Activated T-helper 1 cell treated with Interleukin-2 at 50 U/mL for 16 hours (primary cell): Measurements from ENCODE around the gene MRPL20.
"Not testable (repeated sequence)": the region's sequence is repeated elsewhere in the genome, so short reads cannot be mapped to it uniquely, and the experiment has no call there.

Experiments used
- DNase-seq: peaks from one replicate; pipeline ENCODE4 v3.0.0-alpha.2; 2020; ENCODE audit warnings: low read depth

MRPL20 gene

DNA sequence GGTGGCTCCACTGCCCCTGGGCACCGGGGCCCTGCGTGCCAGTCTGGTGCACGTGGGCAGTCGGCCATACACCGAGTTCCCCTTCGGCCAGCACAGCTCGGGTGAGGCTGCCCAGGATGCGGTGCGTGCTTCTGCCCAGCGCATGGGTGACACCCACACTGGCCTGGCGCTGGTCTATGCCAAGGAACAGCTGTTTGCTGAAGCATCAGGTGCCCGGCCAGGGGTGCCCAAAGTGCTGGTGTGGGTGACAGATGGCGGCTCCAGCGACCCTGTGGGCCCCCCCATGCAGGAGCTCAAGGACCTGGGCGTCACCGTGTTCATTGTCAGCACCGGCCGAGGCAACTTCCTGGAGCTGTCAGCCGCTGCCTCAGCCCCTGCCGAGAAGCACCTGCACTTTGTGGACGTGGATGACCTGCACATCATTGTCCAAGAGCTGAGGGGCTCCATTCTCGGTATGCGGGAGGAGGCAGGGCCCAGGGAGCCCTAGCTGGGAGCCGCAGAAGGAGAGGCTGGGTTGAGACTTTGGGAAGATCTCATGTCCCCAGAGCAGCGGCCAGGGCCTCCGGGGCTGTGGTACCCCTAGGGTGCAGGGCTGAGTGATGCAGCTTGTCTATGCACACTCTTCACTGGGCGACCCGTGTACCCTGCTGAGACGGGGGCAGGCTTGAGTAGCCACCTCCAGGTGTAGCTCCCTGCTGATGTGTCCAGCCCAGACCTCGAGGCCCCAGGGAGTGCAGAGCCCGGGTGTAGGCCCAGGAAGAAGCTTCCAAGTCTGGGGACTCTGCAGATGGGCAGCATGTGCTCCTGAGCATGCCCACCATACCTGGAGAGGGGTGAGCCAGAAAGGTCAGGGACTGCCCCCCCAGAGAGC is 30.2 kb upstream of the MRPL20 start:
- no peak for DNase-seq

DNA sequence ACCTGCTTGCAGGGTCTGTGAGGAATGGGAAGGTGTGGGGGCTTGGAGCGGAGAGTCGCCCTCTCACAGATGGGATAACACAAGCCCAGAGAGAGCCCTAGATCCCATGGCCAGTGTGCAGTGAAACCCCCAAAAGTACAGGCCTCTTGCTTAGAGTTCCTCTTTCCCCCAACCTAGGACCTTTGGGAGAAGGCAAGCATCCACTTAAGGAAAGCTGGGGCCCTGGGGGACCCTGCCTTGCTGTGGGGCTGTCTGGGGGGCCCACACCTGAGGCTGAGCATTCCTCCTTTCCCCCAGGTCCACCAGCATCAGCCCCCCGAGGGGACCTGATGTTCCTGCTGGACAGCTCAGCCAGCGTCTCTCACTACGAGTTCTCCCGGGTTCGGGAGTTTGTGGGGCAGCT is 29.5 kb upstream of the MRPL20 start:
- no peak for DNase-seq

DNA sequence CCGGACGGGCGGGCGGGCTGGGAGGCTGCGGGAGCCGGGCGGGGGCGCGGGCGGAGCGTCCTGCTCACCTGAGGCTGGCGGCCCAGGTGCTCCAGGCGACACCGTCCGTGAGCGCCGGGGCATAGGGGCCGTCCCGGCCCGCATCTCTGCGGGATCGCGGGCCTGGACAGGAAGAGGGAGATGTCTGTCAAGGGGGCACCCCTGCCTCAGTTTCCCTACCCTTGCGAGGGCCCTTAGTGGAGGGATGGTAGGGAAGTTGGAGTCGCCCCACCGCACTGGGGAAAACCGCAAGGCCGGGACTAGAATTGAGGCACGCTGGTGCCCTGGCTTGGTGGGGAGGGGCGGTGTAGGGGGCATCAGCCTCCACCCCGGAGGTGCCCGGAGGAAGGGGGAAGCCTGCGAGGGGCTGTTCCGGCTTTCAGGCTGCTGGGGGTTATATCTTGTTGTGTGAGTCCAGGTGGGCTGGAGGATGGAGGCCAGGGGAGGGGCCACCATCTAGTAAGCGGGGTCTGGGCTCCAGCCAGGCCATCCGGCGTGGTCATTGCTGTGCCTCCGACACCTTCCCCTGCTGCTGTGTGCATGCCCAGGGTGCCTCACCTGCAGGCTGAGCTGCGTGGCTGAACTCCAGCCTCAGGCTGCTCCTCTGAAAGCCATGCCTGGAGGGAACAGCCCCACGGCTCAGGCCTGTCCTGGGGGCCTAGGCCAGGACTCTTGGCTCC is 29.0 kb upstream of the MRPL20 start:
- no peak for DNase-seq

DNA sequence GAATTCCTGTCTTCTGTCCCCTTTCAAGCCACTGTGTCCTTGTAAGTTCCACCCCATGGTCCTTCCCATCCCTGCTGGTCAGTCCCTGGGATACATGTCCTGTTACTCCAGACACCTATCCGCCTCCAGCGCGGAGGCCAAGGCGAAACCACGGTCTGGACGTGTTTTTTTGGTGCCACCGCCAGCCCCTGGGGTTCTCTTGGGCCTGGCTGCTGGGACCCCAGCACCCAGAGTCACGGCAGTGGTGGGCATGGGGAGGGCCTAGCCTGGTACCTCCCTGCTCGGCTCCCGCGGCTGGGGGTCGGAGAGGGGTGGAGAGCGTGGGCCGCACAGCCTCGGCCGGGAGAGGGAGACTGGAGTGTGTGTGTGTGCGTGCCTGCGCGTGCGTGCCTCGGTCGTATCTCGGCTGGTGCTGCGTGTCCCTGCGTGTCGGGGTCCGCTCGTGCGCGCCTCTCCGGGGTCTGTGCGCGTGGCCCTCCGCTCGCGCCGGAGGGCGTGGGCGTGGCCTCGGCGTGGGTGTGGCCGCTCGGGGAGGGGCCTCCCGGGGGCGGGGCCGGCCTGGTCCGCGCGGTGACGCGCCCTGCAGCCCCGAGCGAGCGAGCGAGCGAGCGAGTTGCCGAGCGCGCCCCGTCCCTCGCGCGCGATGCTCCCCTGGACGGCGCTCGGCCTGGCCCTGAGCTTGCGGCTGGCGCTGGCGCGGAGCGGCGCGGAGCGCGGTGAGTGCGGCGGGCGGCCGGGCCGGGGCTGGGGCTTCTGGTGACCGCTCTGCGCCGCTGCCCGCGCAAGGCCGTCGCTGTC is 28.2 kb upstream of the MRPL20 start, which contains the start of gene VWA1:
TSS of gene VWA1 (plus strand) at position 585 of the 798 bp plus-strand sequence. CDS start at position 644, 59 bp downstream.
- DNase-seq = peak; percentile 28

DNA sequence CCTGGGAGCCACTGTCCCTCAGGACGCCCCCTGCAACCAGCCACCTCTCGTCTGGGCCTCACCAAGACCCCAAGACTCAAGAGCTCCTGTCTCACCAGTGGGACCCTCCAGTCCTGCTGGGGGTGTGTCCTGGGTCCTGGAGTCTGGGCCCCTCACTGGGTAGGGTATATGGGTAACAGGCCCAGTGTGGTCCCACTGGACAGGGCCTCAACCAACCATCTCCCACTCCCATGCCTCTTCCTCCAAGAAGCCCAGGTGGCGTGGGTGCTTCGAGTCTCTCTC is 27.7 kb upstream of the MRPL20 start:
- DNase-seq = no peak

DNA sequence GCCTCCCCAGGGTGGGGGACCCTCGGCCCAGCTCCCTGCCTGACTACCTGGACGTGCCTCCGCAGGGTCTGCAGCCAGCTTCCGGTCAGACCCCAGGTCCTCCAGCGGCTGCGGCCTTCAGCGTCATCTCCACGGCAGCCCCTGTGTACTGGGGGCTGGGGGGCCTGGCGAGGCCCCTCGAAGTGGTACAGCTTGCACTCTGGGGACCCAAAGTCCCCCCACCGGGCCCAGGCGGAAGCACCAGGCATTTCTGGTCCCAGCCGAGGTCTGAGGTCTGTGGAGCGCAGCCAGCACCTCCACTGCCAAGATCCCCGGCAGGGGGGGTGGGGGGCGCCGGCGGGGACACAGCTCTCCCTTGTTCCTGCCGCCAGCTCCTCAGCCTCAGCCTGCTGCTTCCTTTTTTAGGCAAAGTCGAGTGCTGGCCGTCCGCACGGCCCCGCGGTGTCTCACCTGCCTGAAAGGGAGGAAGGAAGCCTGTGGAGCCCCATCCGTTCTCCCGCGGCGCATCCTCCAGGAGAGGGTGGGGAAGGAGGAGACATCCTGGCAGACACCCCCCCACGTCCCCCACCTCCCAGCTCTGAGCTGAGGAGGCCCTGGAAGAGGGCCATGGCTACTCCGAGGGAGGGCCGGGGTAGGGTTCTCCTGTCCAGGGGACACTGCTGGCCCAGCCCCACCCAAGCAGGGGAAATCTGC is 27.2 kb upstream of the MRPL20 start:
- no peak for DNase-seq

DNA sequence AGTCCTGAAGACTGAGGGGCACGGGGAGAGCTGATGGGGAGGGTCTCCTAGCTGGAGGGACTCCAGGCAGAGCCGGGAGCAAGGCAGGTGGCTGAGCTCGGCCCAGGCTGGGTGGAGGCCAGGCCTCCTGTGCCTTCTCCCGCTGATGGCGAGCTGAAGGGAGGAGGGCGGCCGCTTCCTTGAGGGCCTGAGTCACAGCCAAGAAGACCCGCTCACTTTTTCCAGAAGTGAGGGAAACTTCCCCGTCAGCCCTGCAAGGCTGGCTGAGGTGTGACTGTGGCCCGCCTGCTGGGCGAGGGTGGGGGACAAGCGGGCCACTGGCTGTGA is 26.7 kb upstream of the MRPL20 start:
- DNase-seq = no peak

DNA sequence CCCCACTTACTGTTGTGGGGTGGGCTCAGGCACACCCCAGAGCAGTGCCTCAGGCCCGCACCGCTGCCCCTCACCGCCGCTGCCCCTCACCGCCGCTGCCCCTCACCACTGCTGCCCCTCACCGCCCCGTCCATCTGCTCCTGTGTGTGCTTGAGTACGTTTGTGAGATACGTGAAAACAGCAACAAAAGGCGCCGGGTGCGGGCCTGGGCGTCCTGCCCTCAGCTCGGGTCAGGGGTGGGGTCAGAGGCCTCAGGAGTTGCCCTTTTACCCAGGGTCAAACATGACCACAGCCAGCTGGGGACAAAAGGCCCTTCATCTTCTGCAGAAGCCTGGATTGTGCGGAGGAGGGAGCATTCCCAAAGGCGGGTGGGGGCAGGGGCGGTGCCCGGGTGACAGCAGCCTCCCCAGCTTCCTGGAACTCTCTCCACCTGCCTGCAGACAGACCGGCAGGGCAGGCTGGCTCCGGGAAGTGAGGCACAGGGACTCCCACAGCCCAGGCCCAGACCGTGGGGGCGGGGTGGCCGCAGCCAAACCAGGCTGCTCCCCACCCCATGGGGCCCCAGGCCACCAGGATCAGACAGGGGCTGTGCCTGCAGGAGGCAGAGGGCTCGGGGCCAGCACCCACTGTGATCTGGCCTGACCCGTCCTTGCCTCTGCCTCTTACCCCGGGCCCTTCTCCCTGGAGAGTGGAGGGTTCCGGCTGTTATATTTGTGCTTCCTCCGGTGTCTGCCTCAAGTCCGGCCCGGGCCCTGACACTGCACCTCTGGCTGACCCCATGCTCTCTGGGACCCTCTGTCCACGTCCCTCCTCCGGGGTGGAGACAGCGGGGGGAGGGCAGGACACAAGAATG is 26.1 kb upstream of the MRPL20 start:
- no peak for DNase-seq

DNA sequence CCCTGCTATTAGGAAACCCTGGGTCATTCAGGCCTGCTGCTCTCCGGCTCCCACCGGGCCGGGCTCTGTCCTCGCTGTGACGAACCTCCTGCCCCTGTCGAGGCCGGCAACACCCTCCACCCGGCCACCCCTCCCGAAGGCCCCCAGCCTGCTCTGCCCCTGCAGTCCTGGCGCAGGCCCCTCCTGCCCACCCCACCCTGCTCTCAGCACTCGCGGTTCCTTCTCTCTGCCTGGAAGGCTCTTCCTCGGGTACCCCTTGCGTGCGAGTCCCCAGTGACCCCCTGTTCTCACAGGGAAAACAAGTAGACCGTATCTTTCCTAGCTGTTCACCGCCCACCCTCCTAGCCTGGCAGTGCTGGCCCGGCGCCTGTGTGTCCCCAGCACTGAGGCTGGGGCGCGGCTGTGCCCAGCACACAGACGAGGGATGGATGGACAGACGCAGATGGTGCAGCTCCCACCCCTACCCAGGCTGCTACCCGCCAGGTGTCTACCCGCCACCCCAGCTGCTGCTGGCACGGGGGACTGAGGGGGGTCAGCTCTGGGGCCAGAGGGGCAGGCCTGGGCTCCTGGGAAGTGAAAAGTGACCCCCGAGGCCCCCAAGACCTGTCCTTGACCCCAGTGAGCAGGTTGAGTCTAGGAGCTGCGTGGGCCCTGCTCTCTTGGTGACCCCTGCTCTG is 25.3 kb upstream of the MRPL20 start:
- no peak for DNase-seq

DNA sequence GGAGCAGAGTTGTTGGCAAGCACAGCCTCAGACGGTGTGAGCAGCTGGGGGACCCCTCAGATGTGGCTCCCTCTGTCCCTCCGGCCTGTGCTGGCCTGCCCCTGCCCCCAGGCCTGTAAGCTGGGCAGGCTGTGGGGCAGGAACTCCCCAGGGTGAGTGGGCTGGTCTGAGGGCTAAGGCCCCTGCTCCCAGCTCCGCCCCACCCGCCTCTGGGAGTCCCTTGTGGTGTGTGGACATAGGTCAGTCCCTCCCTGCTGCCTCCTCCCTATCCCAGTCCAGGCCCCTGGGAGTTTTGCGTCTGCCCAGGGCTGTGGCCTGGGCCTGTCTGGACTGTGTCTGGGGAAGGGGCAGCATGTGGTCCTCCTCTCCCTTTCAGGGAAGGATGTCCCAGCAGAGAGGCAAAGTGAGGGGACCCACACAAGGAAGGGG is 24.8 kb upstream of the MRPL20 start:
- no peak for DNase-seq

DNA sequence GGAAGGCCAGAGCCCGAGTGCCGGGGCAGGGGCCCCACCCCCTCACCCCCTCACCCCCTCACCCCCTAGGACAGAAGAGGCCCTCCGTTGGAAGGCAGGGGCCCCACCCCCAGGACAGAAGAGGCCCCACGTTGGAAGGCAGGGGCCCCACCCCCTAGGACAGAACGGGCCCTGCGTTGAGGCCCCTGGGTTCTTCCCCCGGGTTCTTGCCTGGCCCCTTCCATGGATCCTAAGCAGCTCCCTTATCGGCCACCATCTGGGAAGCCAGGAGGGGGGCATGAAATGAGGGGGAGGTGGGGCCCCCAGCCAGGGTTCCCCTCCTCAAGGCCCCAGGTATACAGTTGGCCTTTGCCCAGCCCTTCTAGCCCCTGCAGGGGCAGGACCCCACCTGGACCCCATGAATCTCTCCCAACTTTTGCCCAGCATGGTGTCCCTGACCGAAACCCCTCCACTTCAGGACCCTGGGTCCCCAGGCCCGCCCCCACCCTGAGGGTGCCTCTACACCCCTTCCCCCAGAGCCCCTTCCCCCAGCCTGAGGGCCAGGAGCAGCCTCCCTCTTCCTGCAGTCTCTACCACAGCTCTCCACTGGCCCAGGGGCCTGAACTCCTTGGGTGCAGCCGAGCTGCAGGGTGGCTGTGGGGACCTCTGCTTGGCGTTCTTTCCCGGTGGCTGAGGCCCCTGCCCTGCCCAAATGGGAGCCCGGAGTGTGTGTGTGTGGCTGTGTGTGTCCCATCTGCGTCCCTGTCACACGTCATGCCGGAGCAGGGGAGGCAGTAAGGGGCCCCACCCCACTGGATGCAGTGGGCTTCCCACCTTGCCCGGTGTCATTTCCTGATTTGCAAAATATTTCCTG is 24.1 kb upstream of the MRPL20 start:
- DNase-seq = no peak

DNA sequence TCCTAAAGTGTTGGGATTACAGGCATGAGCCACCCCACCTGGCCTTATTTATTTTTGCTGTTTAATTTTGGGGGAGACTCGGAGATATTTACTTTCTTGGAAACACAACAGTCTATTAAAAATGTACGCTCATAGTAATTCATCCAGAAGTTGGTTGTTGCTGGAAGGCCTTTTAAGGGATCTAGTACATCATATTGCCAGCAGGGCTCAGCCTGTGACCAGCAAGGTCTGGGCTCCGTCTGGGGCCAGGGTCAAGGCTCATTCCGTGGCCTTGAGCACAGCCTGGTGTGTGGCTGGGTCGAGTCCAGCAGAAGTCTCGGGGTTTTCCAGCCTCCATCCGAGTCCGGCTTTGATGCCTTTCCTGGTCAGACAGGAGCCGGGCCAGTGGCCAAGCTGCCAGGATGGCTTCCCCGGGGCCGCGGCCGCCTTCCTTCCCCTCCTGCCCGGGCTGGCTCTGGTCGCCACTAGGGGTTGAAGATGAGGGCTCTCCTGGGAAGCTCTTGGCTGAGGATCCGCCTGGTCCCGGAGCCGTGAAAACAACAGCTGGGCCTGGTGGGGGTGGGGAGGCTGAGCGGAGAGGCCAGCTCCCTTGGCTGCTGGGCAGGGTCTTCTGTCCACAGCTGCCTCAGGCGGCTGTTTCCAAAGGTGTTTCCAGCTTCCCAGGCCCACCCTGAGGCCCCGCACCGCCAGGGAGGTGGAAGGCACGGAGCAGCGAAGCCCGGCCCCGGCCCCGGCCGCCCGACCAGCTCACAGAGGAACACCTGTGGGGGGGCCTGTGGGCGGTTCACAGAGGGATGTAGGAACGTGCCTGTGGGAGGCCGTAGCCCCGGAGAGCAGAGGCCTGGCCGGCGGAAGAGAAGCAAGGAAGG is 23.3 kb upstream of the MRPL20 start:
- no peak for DNase-seq

DNA sequence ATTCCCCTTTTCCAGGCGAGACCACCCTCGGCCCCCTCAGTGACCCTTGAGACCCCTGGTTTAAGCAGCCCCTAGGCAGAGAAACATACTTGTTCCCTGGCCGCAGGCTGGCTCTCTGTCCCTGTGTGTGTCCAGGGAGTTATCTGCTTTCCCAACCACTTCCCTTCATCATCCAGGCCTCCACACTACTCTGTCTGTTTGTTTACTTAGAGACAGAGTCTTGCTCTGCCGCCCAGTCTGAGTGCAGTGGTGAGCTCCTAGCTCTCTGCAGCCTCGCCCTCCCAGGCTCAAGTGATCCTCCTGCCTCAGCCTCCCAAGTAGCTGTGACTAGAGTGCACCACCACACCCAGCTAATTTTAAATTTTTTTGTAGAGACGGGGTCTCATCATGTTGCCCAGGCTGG is 22.6 kb upstream of the MRPL20 start:
- DNase-seq = no peak

DNA sequence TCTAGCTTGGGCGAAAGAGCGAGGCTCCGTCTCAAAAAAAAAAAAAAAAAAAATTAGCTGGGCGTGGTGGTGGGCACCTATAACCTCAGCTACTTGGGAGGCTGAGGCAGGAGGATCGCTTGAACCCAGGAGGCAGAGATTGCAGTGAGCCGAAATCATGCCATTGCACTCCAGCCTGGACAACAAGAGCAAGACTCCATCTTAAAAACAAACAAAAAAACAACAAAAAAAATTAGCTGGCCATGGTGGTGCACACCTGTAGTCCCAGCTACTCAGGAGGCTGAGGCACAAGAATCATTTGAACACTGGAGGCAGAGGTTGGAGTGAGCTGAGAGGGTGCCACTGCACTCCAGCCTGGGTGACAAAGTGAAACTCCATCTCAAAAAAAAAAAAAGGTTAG is 21.9 kb upstream of the MRPL20 start:
- DNase-seq = not testable (repeated sequence)

DNA sequence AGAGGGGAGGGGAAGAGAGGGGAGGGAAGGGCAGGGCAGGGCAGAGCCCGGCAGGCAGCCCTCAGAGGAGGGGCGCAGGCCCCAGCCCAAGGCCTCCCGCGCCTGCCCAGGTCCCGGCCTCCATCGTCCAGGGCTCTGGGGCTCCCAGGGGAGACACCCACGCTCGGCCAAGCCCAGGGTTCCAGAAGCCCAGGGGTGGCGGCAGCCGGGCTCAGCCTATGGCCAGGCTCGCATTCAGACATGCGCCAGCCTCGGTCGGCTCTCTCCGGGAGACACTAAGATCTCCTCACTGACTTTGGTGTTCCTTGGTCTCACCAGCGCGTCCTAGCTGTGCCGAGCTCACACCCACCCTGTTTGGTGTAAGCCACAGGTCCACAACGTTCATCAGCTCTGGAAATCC is 21.1 kb upstream of the MRPL20 start:
- DNase-seq = no peak

DNA sequence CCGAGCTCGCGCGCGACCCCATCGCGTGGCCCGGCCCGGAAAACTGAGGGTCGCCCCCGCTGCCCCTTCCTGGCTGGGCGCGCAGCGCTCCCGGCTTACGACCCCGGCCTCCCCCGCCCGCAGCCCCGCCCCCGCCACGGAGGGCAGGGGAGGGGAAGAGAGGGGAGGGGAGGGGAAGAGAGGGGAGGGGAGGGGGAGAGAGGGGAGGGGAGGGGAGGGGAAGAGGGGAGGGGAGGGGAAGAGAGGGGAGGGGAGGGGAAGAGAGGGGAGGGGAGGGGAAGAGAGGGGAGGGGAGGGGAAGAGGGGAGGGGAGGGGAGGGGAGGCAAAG is 20.7 kb upstream of the MRPL20 start:
- no peak for DNase-seq

DNA sequence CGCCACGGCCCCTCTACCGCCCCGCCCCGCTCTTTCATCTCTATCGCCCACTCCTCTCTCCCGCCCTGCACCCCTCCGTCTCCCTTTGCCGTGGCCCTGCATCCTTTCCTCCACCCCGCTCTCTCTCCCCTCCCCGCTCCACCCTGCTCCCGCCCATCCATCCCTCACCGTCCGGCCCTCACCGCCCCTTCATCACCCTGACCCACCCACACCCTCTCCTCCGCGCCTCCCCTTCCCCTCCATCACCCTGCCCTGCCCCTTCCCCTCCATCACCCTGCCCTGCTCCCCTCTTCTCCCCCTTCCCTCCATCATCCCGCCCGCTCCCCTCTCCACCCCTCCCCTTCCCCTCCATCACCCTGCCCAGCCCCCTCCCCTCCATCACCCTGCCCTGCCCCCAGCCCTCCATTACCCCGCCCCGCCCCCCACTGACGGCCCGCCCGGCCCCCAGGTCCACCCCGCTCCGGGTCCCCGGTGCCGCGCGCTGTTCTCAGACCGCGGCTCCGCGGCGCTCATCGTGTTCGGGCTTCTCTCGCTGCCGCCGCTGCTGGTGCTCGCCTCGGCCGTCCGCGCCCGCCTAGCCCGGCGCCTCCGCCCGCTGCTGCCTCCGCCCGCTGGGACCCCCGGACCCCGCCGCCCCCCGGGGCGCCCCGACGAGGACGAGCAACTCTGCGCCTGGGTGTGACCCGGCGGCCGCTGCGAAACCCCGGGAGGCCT is 20.2 kb upstream of the MRPL20 start:
- no peak for DNase-seq

DNA sequence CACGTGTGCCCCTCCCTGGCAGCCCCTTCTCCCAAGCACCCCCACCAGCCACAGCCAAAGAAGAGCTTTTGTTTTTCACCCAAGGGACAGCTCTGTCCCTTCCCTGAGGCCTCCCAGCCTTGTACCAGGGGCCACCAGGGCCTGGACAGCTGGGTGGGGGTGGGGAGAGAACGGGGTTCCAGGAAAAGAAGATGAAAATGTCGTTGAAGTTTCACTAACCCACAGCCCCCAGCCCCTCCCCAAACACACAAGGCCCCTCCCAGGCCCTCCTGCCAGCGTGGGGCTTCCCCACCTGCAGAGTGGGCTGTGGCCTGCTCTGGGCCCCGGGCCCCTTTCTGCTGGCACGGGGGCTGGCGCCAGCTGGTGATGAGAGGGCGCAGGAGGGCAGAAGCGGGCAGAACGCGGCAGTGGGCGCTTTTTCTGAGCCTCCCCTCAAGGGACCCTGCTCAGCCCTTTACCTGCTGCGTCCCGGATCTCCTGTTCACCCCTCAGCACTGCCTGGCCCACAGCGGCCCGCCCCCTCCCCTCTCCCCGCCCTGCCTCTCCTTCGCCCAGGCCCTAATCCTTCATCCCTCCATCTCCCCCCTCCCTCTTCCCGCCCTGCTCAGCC is 19.5 kb upstream of the MRPL20 start:
- DNase-seq = no peak
